H1 (cell line): Measurements from ENCODE around the gene MATR3. TPM values are rescaled to one million over a fixed set of nuclear protein-coding genes. Genes with fewer than 3 reads are reported as not detected.

Experiments used
- CTCF ChIA-PET: fragments of 300-600 bp; sonication (Branson Sonifier 250); formaldehyde crosslinking; loops from one replicate; lab custom pipeline; 2021; ENCODE audit not compliant: partially characterized antibody; lab: Charles Lee
- POLR2A ChIA-PET: fragments of 300-600 bp; sonication (Branson Sonifier 250); formaldehyde crosslinking; loops from one replicate; lab custom pipeline; 2021; ENCODE audit warnings: inconsistent platforms; ENCODE audit not compliant: partially characterized antibody; lab: Charles Lee
- DNase-seq, 2 experiments: peaks; one replicate each; pipeline versions ENCODE4 v3.0.0 to v3.0.0-alpha.2; 2010 to 2022; ENCODE audit warnings: low spot score in 2 of 2, low read depth in 1 of 2, mixed read lengths in 1 of 2
- FAIRE-seq: peaks from 2 replicates; lab custom pipeline; 2011; peaks lifted over from hg19 to GRCh38; lab: Jason Lieb, UNC
- H2AFZ ChIP-seq: 2 replicates; pipeline ENCODE4 v1.8.1; 2012; ENCODE audit warnings: low read length, inconsistent platforms
- H2AK5ac ChIP-seq: 2 replicates; pipeline ENCODE4 v1.6.1; 2013; ENCODE audit warnings: low read depth, low read length
- H2BK120ac ChIP-seq: replicated peaks from 2 replicates; pipeline ENCODE3; 2013; ENCODE audit warnings: low read depth, low read length, inconsistent platforms
- H2BK12ac ChIP-seq: 2 replicates; pipeline ENCODE4 v1.6.1; 2013; ENCODE audit warnings: low read depth, low read length
- H2BK15ac ChIP-seq: 2 replicates; pipeline ENCODE4 v1.6.1; 2013; ENCODE audit warnings: low read length
- H2BK20ac ChIP-seq: 2 replicates; pipeline ENCODE4 v1.6.1; 2013; ENCODE audit warnings: low read length
- H2BK5ac ChIP-seq: 2 replicates; pipeline ENCODE4 v1.6.1; 2013; ENCODE audit warnings: low read depth, low read length
- H3K14ac ChIP-seq: 2 replicates; pipeline ENCODE4 v1.6.1; 2013; ENCODE audit warnings: inconsistent platforms; ENCODE audit not compliant: insufficient read length
- H3K18ac ChIP-seq: 2 replicates; pipeline ENCODE4 v1.6.1; 2013; ENCODE audit warnings: low read length; ENCODE audit errors: extremely low read depth
- H3K23ac ChIP-seq: 2 replicates; pipeline ENCODE4 v1.6.1; 2013; ENCODE audit warnings: inconsistent platforms; ENCODE audit not compliant: insufficient read length
- H3K23me2 ChIP-seq: 2 replicates; pipeline ENCODE4 v1.6.1; 2013; ENCODE audit warnings: low read depth, low read length
- H3K27ac ChIP-seq: 2 replicates; pipeline ENCODE4 v1.6.1; 2011; ENCODE audit warnings: low read depth, low read length, inconsistent platforms
- H3K27me3 ChIP-seq, 4 experiments: replicated peaks in 1 of 4; 1 replicate in 1 of 4; 2 replicates in 3 of 4; pipeline versions ENCODE4 v1.6.1 to v1.8.1; 2011 to 2013; ENCODE audit warnings: low read length in 3 of 4, mild to moderate bottlenecking in 3 of 4, inconsistent platforms in 2 of 4, mixed read lengths in 2 of 4, moderate library complexity in 1 of 4; ENCODE audit not compliant: control insufficient read depth in 3 of 4, insufficient read depth in 3 of 4; ENCODE audit errors: extremely low read depth in 1 of 4
- H3K36me3 ChIP-seq, 4 experiments: 2 replicates each; pipeline versions ENCODE4 v1.6.1 to v1.8.1; 2011 to 2013; ENCODE audit warnings: mild to moderate bottlenecking in 4 of 4, low read length in 3 of 4, moderate library complexity in 2 of 4, control low read depth in 1 of 4, inconsistent platforms in 1 of 4; ENCODE audit not compliant: insufficient read depth in 4 of 4, control insufficient read depth in 2 of 4
- H3K4ac ChIP-seq: replicated peaks from 2 replicates; pipeline ENCODE3; 2013; ENCODE audit warnings: low read length, low read depth, mixed read lengths, inconsistent platforms; ENCODE audit not compliant: insufficient read length
- H3K4me1 ChIP-seq, 4 experiments: replicated peaks in 1 of 4; 1 replicate in 1 of 4; 2 replicates in 3 of 4; pipeline versions ENCODE4 v1.6.1 to v1.8.1; 2011 to 2013; ENCODE audit warnings: low read length in 3 of 4, inconsistent platforms in 2 of 4, mixed read lengths in 1 of 4; ENCODE audit not compliant: insufficient read depth in 4 of 4, control insufficient read depth in 3 of 4
- H3K4me2 ChIP-seq, 2 experiments: 2 replicates each; pipeline versions ENCODE4 v1.6.1 to v1.8.1; 2011 to 2013; ENCODE audit warnings: low read depth in 2 of 2, low read length in 2 of 2, control low read depth in 1 of 2, inconsistent platforms in 1 of 2, mild to moderate bottlenecking in 1 of 2; ENCODE audit not compliant: insufficient read depth in 1 of 2
- H3K4me3 ChIP-seq, 4 experiments: fragments of 200-600, 300-600 bp in 1 of 4; sonication (generic), shearing (Covaris generic), sonication (Bioruptor Twin) in 1 of 4; 2 replicates each; pipeline versions ENCODE4 v1.5.1 to v1.8.1; 2011 to 2016; ENCODE audit warnings: low read length in 4 of 4, low read depth in 3 of 4, control low read depth in 2 of 4, inconsistent platforms in 2 of 4, mild to moderate bottlenecking in 2 of 4, mixed read lengths in 1 of 4, moderate library complexity in 1 of 4; ENCODE audit not compliant: insufficient read depth in 2 of 4; ENCODE audit errors: extremely low read depth in 1 of 4
- H3K56ac ChIP-seq: replicated peaks from 2 replicates; pipeline ENCODE3; 2013; ENCODE audit warnings: low read depth, mild to moderate bottlenecking, mixed read lengths, low read length, inconsistent platforms; ENCODE audit not compliant: insufficient read length
- H3K79me1 ChIP-seq: 2 replicates; pipeline ENCODE4 v1.6.1; 2013; ENCODE audit warnings: low read depth, low read length, control low read depth
- H3K79me2 ChIP-seq, 2 experiments: 2 replicates each; pipeline versions ENCODE4 v1.6.1 to v1.8.1; 2012 to 2013; ENCODE audit warnings: low read length in 2 of 2, mild to moderate bottlenecking in 2 of 2, inconsistent platforms in 1 of 2; ENCODE audit not compliant: insufficient read depth in 2 of 2, control insufficient read depth in 1 of 2
- H3K9ac ChIP-seq, 4 experiments: replicated peaks in 1 of 4; 1 replicate in 1 of 4; 2 replicates in 3 of 4; pipeline versions ENCODE4 v1.6.1 to v1.8.1; 2011 to 2013; ENCODE audit warnings: low read depth in 3 of 4, low read length in 3 of 4, control low read depth in 2 of 4, mild to moderate bottlenecking in 2 of 4, moderate library complexity in 2 of 4, inconsistent platforms in 1 of 4; ENCODE audit errors: extremely low read depth in 1 of 4
- H3K9me3 ChIP-seq, 2 experiments: 2 replicates each; pipeline versions ENCODE4 v1.6.1 to v1.8.1; 2012 to 2013; ENCODE audit warnings: mild to moderate bottlenecking in 2 of 2, moderate library complexity in 2 of 2, control low read depth in 1 of 2, inconsistent platforms in 1 of 2, low read depth in 1 of 2, low read length in 1 of 2, mixed read lengths in 1 of 2; ENCODE audit not compliant: insufficient read depth in 2 of 2
- H4K20me1 ChIP-seq, 2 experiments: replicated peaks in 1 of 2; 2 replicates each; pipeline versions ENCODE3 to v1.8.1; 2011 to 2013; ENCODE audit warnings: inconsistent platforms in 2 of 2, low read length in 2 of 2, mild to moderate bottlenecking in 1 of 2; ENCODE audit not compliant: insufficient read depth in 2 of 2, control insufficient read depth in 1 of 2
- H4K5ac ChIP-seq: 2 replicates; pipeline ENCODE4 v1.6.1; 2013; ENCODE audit warnings: low read length, low read depth, mixed read lengths, inconsistent platforms; ENCODE audit not compliant: insufficient read length
- H4K8ac ChIP-seq: 2 replicates; pipeline ENCODE4 v1.8.0; 2013; ENCODE audit warnings: mild to moderate bottlenecking, moderate library complexity, low read length, inconsistent platforms; ENCODE audit not compliant: insufficient read depth; ENCODE audit errors: extremely low read depth
- H4K91ac ChIP-seq: replicated peaks from 2 replicates; pipeline ENCODE3; 2013; ENCODE audit warnings: low read length, mixed read lengths, inconsistent platforms; ENCODE audit not compliant: insufficient read length
- GTF2F1 ChIP-seq: IDR thresholded peaks from 2 replicates; pipeline ENCODE4 v1.6.1; 2012; ENCODE audit warnings: low read depth, low read length, improper control_type of control experiment, borderline replicate concordance
- polyA plus RNA-seq, 7 experiments: library from polyadenylated mRNA; depleted of rRNA in 3 of 7; stranded (reverse) in 5 of 7; unstranded in 2 of 7; fragments of >200 nt in 5 of 7; fragments of 200-250 nt in 2 of 7; gene quantifications; 1 replicate in 5 of 7; 2 replicates in 1 of 7; 4 replicates in 1 of 7; pipeline versions ENCODE4 v1.2.1 to v1.2.3, GENCODE V29; 2011 to 2013; ENCODE audit warnings: missing spikeins in 2 of 7, mixed read lengths in 2 of 7
- total RNA-seq: library from RNA; stranded (reverse); fragmentation: NEBNext Ultra II Directional; extraction: Animal tissue kit (Norgen Biotek cat#: 25700); gene quantifications from 2 replicates; pipeline ENCODE4 v1.2.1, GENCODE V29; 2021

The MATR3 gene
- total and polyA plus RNA-seq, 2 of the 8 experiments (the other 6 are each of a cell fraction or from before 2014, with no cell fraction given), result 116 to 389 TPM

DNA sequence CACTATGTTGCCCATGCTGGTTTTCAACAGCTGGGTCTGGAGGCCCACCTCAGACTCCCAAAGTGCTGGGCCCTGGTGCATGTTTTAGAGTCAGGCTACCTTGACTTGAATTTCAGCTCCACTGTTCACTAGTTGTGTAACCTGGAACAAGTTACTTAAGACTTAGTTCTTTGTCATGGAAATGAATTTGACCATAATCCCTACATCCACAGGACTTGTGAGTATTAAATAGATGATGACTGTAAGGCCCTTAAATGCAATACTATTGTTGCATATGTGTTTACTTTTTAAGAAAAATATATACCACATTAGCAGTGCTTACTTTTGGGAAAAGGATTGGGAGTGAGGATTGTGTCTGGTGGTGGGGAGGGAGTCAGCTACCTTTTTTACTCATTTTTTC lies 64.5 kb downstream of the MATR3 start:
- Histone ChIP-seq H3K79me1 (peaks cover 8% of the 10 kb centered on the region; the same call in 1 of the 2 replicates), H2BK120ac (no peak overlapping the region), H3K56ac (no peak overlapping the region), H2BK15ac (no peak overlapping the region), H3K18ac (no peak overlapping the region), H3K27ac (no peak overlapping the region), H4K20me1 (peaks cover 8 to 10% of the 10 kb centered on the region in 2 experiments), H4K91ac (no peak overlapping the region), H2BK5ac (no peak overlapping the region), H3K14ac (no peak overlapping the region), H2BK12ac (no peak overlapping the region), H4K5ac (no peak overlapping the region), H4K8ac (no peak overlapping the region), H3K4me3 (no peak overlapping the region), H3K4me1 (no peaks in the 10 kb centered on the region), H3K9me3 (no peaks in the 10 kb centered on the region), H3K4ac (no peak overlapping the region), H3K23ac (no peak overlapping the region), H3K36me3 (peaks cover 0 to under 1% (median under 1%) of the 10 kb centered on the region in 4 experiments; a peak in 3 of 8 replicates), H3K9ac (no peak overlapping the region), H3K4me2 (no peak overlapping the region), H2AFZ (no peak overlapping the region), H3K27me3 (no peaks in the 10 kb centered on the region), H2AK5ac (no peak overlapping the region), H3K79me2 (peaks cover 22 to 91% of the 10 kb centered on the region in 2 experiments), H3K23me2 (no peaks in the 10 kb centered on the region), H2BK20ac (no peak overlapping the region)
- no peak for TF ChIP-seq GTF2F1
- no peak for FAIRE-seq
- DNase-seq, result no peak
- POLR2A ChIA-PET, result interaction anchor here (1.0 to 3.7 kb wide), 8 partner anchors 9 to 64 kb away, joined by 3 to 20 read pairs (median 6); partner anchors contain the start of genes MATR3 and PAIP2
- CTCF ChIA-PET, result interaction anchor here (1.2 to 2.5 kb wide), 3 partner anchors 10 to 16 kb away, joined by 3 to 12 read pairs (median 6); partner anchors contain the start of gene PAIP2
